ENCODE measurements around the gene ARG1. TPM values are rescaled to one million over a fixed set of nuclear protein-coding genes. Genes with fewer than 3 reads are reported as not detected.
"Not testable (repeated sequence)": the region's sequence is repeated elsewhere in the genome, so short reads cannot be mapped to it uniquely, and the experiment has no call there.

The ARG1 gene
- total RNA-seq, result 2.8 TPM
- polyA plus RNA-seq, result 13.7 TPM
- long read RNA-seq, donor 1, result 0 reads
- long read RNA-seq, donor 2, result 0 reads
- long read RNA-seq, donor 3, result 0 reads
- long read RNA-seq, donor 4, result 0 reads
- long read RNA-seq, donor 5, result 0 reads
- long read RNA-seq, donor 6, result 0 reads
- long read RNA-seq, donor 7, result 0 reads
- long read RNA-seq, donor 8, result 0 reads
- long read RNA-seq, donor 9, partial matches to known transcripts, result 0 of 1 reads
- long read RNA-seq, donor 9, other reads (novel, unspliced or antisense), result 0 of 1 reads
- long read RNA-seq, donor 10, result 0 reads

DNA sequence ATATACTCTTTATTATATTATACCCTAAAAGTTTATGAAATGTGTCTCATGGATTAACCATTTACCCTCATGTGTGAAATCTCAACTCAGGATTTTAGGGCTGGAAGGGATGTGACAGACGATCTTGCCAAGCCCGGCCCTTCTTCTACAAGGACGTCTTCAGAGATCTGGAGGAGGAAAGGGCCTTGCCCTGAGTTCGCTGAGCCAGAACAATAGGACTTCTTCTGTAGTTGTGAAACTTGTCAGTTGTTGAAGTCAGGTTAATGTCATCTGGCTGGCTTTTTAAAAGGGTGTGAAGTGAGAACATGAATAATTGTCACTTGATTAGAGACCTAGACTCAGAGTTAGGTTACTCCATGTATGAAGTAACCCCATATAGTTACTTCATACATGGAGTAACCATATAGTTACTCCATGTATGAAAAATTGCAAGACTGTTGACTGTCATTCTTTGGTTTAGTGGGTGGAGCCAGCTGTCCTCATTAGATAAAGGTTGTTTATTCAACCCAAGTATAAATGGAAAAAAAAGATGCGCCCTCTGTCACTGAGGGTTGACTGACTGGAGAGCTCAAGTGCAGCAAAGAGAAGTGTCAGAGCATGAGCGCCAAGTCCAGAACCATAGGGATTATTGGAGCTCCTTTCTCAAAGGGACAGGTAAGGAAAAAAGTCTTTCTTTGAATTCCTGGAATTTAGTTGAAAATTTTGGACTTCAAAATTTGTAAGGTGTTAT lies at the start of gene ARG1:
Gene ARG1, plus strand, starts transcription at position 541 of the 730 bp plus-strand sequence. Its CDS starts 57 bp downstream, at position 598.
- H3K4me1 ChIP-seq (ENCODE audit: control insufficient read depth in 2 of 2, insufficient read depth in 2 of 2, low read length in 2 of 2), result no peaks in the 10 kb centered on the region
- no peaks in the 10 kb centered on the region for H3K27me3 ChIP-seq (ENCODE audit: control insufficient read depth in 2 of 2, insufficient read depth in 1 of 2, low read length in 1 of 2)
- no peak within 1 kb of the TSS for H3K27ac ChIP-seq (ENCODE audit: low read depth in 1 of 2, low read length in 1 of 2)
- H3K9me3 ChIP-seq (ENCODE audit: control insufficient read depth in 2 of 2, insufficient read depth in 1 of 2, low read length in 1 of 2), result no peaks in the 10 kb centered on the region
- H3K36me3 ChIP-seq (ENCODE audit: control insufficient read depth in 2 of 2, insufficient read depth in 2 of 2, low read length in 1 of 2), result no peaks in the 10 kb centered on the region
- WGBS, result 97% methylated on average over 6 of the region's 6 CpGs
- H3K4me3 ChIP-seq (ENCODE audit: low read length in 2 of 2), result no peak within 1 kb of the TSS
- no peak for DNase-seq (ENCODE audit: low read depth in 6 of 9, low spot score in 9 of 9)

DNA sequence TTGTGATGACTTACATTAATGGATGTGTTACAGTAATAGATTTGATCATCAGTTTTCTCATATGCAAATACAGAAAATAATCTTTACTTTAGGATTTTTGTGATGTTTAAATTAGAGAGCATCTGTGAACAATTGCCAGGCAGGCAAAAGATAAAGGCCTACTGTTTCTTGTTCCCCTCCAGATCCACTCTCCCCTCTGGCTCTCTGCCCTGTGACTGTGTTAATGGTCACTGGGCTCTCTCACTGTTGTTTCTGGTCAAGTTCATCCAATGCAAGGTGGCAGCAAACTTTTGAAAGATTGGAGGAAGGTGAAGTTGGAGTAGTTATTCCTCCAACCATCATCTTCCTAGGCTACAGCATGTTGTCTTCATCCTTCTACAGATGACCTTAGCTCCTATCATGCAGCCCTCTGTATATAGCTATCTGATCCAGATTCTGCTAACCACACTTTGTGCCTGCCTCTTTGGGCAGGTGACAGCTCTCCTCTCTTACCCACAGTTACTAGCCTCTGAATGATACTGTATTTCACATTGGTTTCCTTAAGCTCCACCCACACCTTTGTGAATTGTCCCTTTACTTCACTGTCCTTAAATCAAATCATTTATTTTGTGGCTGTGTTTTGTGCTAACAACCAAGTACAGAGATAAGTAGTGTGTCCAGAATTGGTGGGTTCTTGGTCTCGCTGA lies 48.9 kb upstream of the ARG1 start:
- no peak overlapping the region for H3K27ac ChIP-seq (ENCODE audit: low read depth in 1 of 2, low read length in 1 of 2)
- DNase-seq (ENCODE audit: low read depth in 6 of 9, low spot score in 9 of 9), result no peak

DNA sequence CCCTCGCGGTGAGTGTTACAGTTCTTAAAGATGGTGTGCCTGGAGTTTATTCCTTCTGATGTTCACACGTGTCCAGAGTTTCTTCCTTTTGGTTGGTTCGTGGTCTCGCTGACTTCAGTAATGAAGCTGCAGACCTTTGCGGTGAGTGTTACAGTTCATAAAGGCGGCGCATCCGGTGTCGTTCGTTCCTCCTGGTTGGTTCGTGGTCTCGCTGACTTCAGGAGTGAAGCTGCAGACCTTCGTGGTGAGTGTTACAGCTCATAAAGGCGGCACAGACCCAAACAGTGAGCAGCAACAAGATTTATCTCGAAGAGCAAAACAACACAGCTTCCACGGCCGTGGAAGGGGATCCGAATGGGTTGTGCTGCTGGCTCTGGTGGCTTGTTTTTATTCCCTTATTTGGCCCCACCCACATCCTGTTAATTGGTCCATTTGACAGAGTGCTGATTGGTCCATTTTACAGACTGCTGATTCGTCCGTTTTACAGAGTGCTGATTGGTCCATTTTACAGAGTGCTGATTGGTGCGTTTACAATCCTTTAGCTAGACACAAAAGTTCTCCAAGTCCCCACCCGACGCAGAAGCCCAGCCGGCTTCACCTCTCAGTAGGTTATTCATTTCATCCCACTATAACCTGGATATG lies 48.2 kb upstream of the ARG1 start:
- peak in 1 of 9 donors; percentile 24 for DNase-seq (ENCODE audit: low read depth in 6 of 9, low spot score in 9 of 9)
- Histone ChIP-seq H3K27ac (ENCODE audit: low read depth in 1 of 2, low read length in 1 of 2) (no peak overlapping the region), H3K27me3 (ENCODE audit: control insufficient read depth in 2 of 2, insufficient read depth in 1 of 2, low read length in 1 of 2) (no peaks in the 10 kb centered on the region), H3K9me3 (ENCODE audit: control insufficient read depth in 2 of 2, insufficient read depth in 1 of 2, low read length in 1 of 2) (peaks cover 0 to 4% of the 10 kb centered on the region in 2 donors), H3K4me3 (ENCODE audit: low read length in 2 of 2) (no peak overlapping the region), H3K4me1 (ENCODE audit: control insufficient read depth in 2 of 2, insufficient read depth in 2 of 2, low read length in 2 of 2) (peaks cover 0 to 2% of the 10 kb centered on the region in 2 donors), H3K36me3 (ENCODE audit: control insufficient read depth in 2 of 2, insufficient read depth in 2 of 2, low read length in 1 of 2) (no peaks in the 10 kb centered on the region)
- 92% methylated on average over 25 of the region's 25 CpGs for WGBS

More for the DNA sequence above, 48.9 kb upstream of the ARG1 start:
- Histone ChIP-seq H3K36me3 (ENCODE audit: control insufficient read depth in 2 of 2, insufficient read depth in 2 of 2, low read length in 1 of 2) (no peaks in the 10 kb centered on the region), H3K27me3 (ENCODE audit: control insufficient read depth in 2 of 2, insufficient read depth in 1 of 2, low read length in 1 of 2) (no peaks in the 10 kb centered on the region), H3K4me1 (ENCODE audit: control insufficient read depth in 2 of 2, insufficient read depth in 2 of 2, low read length in 2 of 2) (peaks cover 0 to 4% of the 10 kb centered on the region in 2 donors), H3K4me3 (ENCODE audit: low read length in 2 of 2) (no peak overlapping the region), H3K9me3 (ENCODE audit: control insufficient read depth in 2 of 2, insufficient read depth in 1 of 2, low read length in 1 of 2) (peaks cover 0 to 4% of the 10 kb centered on the region in 2 donors)
- 100% methylated on average over 1 of the region's 1 CpG for WGBS

DNA sequence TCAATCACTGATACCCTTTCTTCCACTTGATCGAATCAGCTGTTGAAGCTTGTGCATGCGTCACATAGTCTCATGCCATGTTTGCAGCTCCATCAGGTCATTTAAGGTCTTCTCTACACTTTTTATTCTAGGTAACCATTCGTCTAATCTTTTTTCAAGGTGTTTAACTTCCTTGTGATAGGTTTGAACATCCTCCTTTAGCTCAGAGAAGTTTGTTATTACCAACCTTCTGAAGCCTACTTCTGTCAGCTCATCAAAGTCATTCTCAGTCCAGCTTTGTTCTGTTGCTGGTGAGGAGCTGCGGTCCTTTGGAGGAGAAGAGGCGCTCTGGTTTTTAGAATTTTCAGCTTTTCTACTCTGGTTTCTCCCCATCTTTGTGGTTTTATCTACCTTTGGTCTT lies 42.1 kb upstream of the ARG1 start:
- not testable (repeated sequence) for H3K27ac ChIP-seq (ENCODE audit: low read depth in 1 of 2, low read length in 1 of 2); DNase-seq (ENCODE audit: low read depth in 6 of 9, low spot score in 9 of 9); H3K9me3 ChIP-seq (ENCODE audit: control insufficient read depth in 2 of 2, insufficient read depth in 1 of 2, low read length in 1 of 2); H3K4me3 ChIP-seq (ENCODE audit: low read length in 2 of 2); H3K4me1 ChIP-seq (ENCODE audit: control insufficient read depth in 2 of 2, insufficient read depth in 2 of 2, low read length in 2 of 2); H3K36me3 ChIP-seq (ENCODE audit: control insufficient read depth in 2 of 2, insufficient read depth in 2 of 2, low read length in 1 of 2); H3K27me3 ChIP-seq (ENCODE audit: control insufficient read depth in 2 of 2, insufficient read depth in 1 of 2, low read length in 1 of 2)
- WGBS, result 80% methylated on average over 5 of the region's 5 CpGs

DNA sequence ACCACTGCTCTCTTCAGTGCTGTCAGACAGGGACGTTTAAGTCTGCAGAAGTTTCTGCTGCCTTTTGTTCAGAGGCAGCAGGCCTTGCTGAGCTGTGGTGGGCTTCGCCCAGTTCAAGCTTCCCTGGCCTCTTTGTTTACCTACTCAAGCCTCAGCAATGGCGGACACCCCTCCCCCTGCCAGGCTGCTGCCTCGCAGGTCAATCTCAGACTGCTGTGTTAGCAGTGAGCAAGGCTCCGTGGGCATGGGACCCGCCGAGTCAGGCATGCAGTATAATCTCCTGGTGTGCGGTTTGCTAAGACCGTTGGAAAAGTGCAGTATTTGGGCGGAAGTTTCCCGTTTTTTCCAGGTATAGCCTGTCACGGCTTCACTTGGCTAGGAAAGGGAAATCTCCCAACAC lies 41.3 kb upstream of the ARG1 start:
- not testable (repeated sequence) for DNase-seq (ENCODE audit: low read depth in 6 of 9, low spot score in 9 of 9); H3K27me3 ChIP-seq (ENCODE audit: control insufficient read depth in 2 of 2, insufficient read depth in 1 of 2, low read length in 1 of 2); H3K4me1 ChIP-seq (ENCODE audit: control insufficient read depth in 2 of 2, insufficient read depth in 2 of 2, low read length in 2 of 2); H3K27ac ChIP-seq (ENCODE audit: low read depth in 1 of 2, low read length in 1 of 2); H3K36me3 ChIP-seq (ENCODE audit: control insufficient read depth in 2 of 2, insufficient read depth in 2 of 2, low read length in 1 of 2); H3K9me3 ChIP-seq (ENCODE audit: control insufficient read depth in 2 of 2, insufficient read depth in 1 of 2, low read length in 1 of 2); H3K4me3 ChIP-seq (ENCODE audit: low read length in 2 of 2)
- WGBS, result 83% methylated on average over 12 of the region's 12 CpGs

DNA sequence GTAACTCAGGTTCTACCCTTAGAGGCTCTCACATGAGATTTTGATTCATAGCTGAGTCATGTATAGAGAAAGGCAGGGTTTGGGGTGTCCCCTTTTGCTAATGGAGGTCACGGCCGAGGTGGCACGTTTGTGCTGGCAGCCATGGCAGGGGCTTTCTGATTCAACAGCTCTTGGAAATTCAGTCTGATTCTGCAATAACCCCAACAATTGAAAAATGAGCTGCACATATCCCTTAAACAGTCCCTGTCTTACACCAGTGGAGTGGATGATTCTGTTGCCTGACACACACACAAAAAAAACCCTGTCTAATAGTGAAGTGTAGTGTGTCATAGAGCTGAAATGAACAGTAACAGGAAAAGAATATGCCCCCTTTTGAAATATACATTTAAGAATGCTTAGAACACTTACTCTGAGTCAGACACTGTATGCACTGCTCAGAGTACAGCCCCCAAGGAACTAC lies 40.4 kb upstream of the ARG1 start:
- Histone ChIP-seq H3K36me3 (ENCODE audit: control insufficient read depth in 2 of 2, insufficient read depth in 2 of 2, low read length in 1 of 2) (no peaks in the 10 kb centered on the region), H3K4me1 (ENCODE audit: control insufficient read depth in 2 of 2, insufficient read depth in 2 of 2, low read length in 2 of 2) (no peaks in the 10 kb centered on the region), H3K27me3 (ENCODE audit: control insufficient read depth in 2 of 2, insufficient read depth in 1 of 2, low read length in 1 of 2) (no peaks in the 10 kb centered on the region), H3K9me3 (ENCODE audit: control insufficient read depth in 2 of 2, insufficient read depth in 1 of 2, low read length in 1 of 2) (peaks cover 0 to 3% of the 10 kb centered on the region in 2 donors), H3K4me3 (ENCODE audit: low read length in 2 of 2) (no peak overlapping the region), H3K27ac (ENCODE audit: low read depth in 1 of 2, low read length in 1 of 2) (no peak overlapping the region)
- 91% methylated on average over 3 of the region's 3 CpGs for WGBS
- peak in 1 of 9 donors; percentile 24 for DNase-seq (ENCODE audit: low read depth in 6 of 9, low spot score in 9 of 9)

DNA sequence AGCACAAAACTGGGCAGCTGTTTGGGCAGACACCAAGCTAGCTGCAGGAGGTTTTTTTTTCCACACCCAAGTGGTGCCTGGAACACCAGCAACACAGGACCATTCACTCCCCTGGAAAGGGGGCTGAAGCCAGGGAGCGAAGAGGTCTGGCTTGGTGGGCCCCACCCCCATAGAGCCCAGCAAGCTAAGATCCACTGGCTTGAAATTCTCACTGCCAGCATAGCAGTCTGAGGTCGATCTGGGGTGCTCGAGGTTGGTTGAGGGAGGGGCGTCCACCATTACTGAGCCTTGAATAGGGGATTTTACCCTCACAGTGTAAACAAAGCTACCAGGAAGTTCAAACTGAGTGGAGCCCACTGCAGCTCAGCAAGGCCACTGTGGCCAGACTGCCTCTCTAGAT lies 34.4 kb upstream of the ARG1 start:
- WGBS, result 93% methylated on average over 4 of the region's 4 CpGs
- H3K36me3 ChIP-seq (ENCODE audit: control insufficient read depth in 2 of 2, insufficient read depth in 2 of 2, low read length in 1 of 2); H3K9me3 ChIP-seq (ENCODE audit: control insufficient read depth in 2 of 2, insufficient read depth in 1 of 2, low read length in 1 of 2); H3K27me3 ChIP-seq (ENCODE audit: control insufficient read depth in 2 of 2, insufficient read depth in 1 of 2, low read length in 1 of 2); H3K4me1 ChIP-seq (ENCODE audit: control insufficient read depth in 2 of 2, insufficient read depth in 2 of 2, low read length in 2 of 2); DNase-seq (ENCODE audit: low read depth in 6 of 9, low spot score in 9 of 9); H3K4me3 ChIP-seq (ENCODE audit: low read length in 2 of 2); H3K27ac ChIP-seq (ENCODE audit: low read depth in 1 of 2, low read length in 1 of 2): not testable (repeated sequence)

DNA sequence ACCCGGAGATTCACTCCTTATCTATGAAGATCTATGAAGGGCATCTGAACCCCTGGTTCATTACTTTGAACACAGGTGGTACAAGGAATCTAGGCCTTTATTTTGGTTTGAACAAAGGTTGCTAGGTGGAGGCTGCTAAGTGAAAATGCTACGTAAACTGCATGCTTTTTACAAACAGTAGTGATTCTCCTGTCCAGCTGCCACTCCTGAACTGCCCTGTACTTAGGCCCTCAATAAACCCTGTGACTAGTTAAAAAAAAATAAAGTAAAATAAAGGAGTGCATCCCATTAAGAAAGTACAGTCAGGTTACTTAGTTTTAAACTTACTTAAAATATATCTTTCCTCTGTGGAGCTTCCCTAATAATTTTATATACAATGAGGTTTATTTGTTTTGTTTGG lies 27.7 kb upstream of the ARG1 start:
- Histone ChIP-seq H3K4me3 (ENCODE audit: low read length in 2 of 2) (no peak overlapping the region), H3K9me3 (ENCODE audit: control insufficient read depth in 2 of 2, insufficient read depth in 1 of 2, low read length in 1 of 2) (no peaks in the 10 kb centered on the region), H3K36me3 (ENCODE audit: control insufficient read depth in 2 of 2, insufficient read depth in 2 of 2, low read length in 1 of 2) (no peaks in the 10 kb centered on the region), H3K27me3 (ENCODE audit: control insufficient read depth in 2 of 2, insufficient read depth in 1 of 2, low read length in 1 of 2) (no peaks in the 10 kb centered on the region), H3K27ac (ENCODE audit: low read depth in 1 of 2, low read length in 1 of 2) (no peak overlapping the region), H3K4me1 (ENCODE audit: control insufficient read depth in 2 of 2, insufficient read depth in 2 of 2, low read length in 2 of 2) (no peaks in the 10 kb centered on the region)
- 68% methylated on average over 2 of the region's 2 CpGs for WGBS
- no peak for DNase-seq (ENCODE audit: low read depth in 6 of 9, low spot score in 9 of 9)

DNA sequence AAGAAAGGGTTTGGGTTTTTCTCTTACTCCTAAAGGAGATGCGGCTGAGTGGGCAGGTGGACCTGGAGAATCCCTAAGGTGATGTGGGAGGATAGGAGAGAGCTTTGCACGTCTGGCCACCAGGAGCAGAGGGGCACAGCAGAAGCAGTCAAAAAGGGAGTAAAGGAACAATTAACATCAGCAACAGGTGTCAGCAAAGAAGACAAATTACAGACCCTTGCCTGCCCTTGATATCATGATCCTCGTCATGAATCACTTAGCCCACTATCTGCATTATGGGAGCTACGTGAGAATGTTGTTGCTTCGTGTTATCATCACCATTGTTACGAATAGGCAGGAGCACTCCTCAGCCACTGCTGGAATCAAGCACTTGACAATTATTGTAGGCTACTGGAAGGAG lies 25.5 kb upstream of the ARG1 start:
- Histone ChIP-seq H3K9me3 (ENCODE audit: control insufficient read depth in 2 of 2, insufficient read depth in 1 of 2, low read length in 1 of 2) (no peaks in the 10 kb centered on the region), H3K27me3 (ENCODE audit: control insufficient read depth in 2 of 2, insufficient read depth in 1 of 2, low read length in 1 of 2) (no peaks in the 10 kb centered on the region), H3K27ac (ENCODE audit: low read depth in 1 of 2, low read length in 1 of 2) (no peak overlapping the region), H3K36me3 (ENCODE audit: control insufficient read depth in 2 of 2, insufficient read depth in 2 of 2, low read length in 1 of 2) (no peaks in the 10 kb centered on the region), H3K4me1 (ENCODE audit: control insufficient read depth in 2 of 2, insufficient read depth in 2 of 2, low read length in 2 of 2) (no peaks in the 10 kb centered on the region), H3K4me3 (ENCODE audit: low read length in 2 of 2) (no peak overlapping the region)
- DNase-seq (ENCODE audit: low read depth in 6 of 9, low spot score in 9 of 9), result no peak
- 96% methylated on average over 6 of the region's 6 CpGs for WGBS

Measured in thymus (tissue), 14 donors.